ENCODE data around the gene CD81. TPM values are rescaled to one million over a fixed set of nuclear protein-coding genes. Genes with fewer than 3 reads are reported as not detected.

CD81 gene
- total RNA-seq, 4 donors from 2014 or later: 499 to 1,242 (median 673) TPM

- TF ChIP-seq, protein P1, sequence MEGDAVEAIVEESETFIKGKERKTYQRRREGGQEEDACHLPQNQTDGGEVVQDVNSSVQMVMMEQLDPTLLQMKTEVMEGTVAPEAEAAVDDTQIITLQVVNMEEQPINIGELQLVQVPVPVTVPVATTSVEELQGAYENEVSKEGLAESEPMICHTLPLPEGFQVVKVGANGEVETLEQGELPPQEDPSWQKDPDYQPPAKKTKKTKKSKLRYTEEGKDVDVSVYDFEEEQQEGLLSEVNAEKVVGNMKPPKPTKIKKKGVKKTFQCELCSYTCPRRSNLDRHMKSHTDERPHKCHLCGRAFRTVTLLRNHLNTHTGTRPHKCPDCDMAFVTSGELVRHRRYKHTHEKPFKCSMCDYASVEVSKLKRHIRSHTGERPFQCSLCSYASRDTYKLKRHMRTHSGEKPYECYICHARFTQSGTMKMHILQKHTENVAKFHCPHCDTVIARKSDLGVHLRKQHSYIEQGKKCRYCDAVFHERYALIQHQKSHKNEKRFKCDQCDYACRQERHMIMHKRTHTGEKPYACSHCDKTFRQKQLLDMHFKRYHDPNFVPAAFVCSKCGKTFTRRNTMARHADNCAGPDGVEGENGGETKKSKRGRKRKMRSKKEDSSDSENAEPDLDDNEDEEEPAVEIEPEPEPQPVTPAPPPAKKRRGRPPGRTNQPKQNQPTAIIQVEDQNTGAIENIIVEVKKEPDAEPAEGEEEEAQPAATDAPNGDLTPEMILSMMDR (IDR thresholded peaks at IDR 0.05; ENCODE audit: low read depth): no peak
Measured at GRCh38 chr11:2392241-2392959, 15.3 kb downstream of the CD81 start.

GRCh38 chr11:2393111-2393868, 16.2 kb downstream of the CD81 start:
- TF ChIP-seq, protein P1 (IDR thresholded peaks at IDR 0.05; ENCODE audit: low read depth): no peak

DNA sequence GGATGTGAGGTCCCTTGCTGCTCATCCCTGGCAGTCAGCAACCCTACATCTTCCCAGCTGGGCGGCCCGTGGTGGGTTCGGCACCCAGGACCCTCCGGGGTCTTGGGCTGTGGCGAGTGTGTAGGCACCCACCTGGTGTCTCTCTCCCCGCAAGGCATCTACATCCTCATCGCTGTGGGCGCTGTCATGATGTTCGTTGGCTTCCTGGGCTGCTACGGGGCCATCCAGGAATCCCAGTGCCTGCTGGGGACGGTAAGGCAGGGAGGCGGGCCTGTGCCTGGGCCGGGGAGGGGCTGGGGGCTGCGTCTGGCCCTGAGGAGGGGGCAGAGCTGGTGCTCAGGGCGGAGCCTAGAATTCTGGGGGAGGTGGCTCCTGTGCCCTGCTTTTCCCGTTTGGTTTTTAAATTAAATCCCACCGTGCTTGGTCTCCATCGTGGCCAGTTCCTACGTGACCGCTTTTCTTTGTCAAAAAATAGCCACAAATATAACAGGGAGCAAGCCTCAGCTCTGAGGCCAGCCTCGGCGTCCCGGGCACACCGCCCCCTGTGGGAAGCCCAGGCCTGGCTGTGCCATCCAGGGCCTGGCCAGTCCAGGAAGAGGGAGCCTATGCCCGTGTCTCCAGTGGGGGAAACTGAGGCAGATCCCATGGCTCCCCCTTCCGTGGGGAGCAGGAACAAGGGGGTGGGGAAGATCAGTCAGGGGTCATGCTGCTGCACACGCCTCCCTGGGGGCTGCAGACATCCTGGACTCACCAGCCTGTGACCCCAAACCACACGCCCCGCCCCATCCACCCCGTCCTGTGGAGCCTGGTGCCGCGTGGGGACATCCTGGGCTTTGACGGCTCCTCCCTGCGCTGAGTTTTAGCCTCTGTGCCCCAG, 17.1 kb downstream of the CD81 start:
- TF ChIP-seq, protein P1 (IDR thresholded peaks at IDR 0.05; ENCODE audit: low read depth): no peak

DNA sequence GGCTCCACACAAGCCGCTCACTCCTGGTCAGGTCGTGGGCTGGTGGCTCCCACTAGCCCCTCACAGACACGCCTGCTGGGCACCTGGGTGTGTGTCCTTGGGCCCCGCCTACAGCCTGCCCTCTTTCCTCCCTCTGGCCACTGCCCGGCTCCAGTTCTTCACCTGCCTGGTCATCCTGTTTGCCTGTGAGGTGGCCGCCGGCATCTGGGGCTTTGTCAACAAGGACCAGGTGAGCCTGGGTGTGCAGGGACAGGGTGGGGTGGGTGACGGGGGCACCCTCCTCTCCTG, 17.7 kb downstream of the CD81 start:
- TF ChIP-seq, protein P1 (IDR thresholded peaks at IDR 0.05; ENCODE audit: low read depth): no peak

DNA sequence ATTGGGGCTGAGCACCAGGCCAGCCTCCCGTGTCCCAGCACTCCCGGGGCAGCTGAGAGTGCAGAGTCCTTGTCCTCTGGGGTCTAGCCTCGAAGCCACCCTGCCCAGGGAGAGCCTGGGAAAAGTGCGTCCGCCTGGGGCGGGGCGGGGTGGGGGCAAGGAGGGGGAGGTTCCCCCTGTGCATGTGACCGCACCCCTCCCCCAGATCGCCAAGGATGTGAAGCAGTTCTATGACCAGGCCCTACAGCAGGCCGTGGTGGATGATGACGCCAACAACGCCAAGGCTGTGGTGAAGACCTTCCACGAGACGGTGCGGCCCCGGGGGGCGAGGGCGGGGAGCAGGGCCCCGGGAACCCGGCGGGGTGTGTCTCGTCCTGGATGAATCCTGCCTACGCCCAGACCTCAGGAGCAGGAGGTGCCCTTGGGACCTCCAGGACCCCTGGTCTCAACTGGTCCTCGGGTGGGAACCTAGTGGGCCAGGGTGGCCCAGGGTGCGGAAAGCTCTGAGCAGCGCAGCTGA, 18.2 kb downstream of the CD81 start:
- TF ChIP-seq, protein P1 (IDR thresholded peaks at IDR 0.05; ENCODE audit: low read depth): no peak

- TF ChIP-seq, protein P1 (IDR thresholded peaks at IDR 0.05; ENCODE audit: low read depth): no peak
Measured at GRCh38 chr11:2395856-2396255, 18.7 kb downstream of the CD81 start.
